ENCODE data around the gene EPHA4.

DNA sequence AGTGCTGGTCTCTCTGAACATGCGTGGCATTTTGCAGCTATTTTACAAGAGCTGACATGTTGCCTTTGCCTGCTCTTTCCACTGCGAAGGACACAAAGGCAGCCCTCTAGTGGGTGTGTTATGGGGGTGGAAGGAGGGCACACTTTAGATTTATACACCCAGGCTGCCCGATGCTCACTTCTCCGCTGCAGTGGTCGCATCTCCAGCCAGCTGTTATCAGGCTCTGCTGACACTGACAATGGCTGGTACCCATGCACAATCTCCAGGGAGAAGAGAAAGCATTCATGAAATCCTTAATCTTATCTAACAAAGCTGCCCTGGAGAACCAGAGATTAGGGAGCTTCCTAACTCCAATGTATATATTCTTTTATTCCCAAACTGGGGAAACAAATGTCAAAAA lies 113.5 kb downstream of the EPHA4 start:
- TF ChIP-seq CEBPB (IDR thresholded peaks at IDR 0.05; ENCODE audit: low read depth, low read length) (no peak), POLR2A (IDR thresholded peaks at IDR 0.05; ENCODE audit: low read depth, low read length) (no peak), FOS (IDR thresholded peaks at IDR 0.05; ENCODE audit: low read depth, low read length) (no peak), MAZ (IDR thresholded peaks at IDR 0.05; ENCODE audit: borderline replicate concordance, low read depth, low read length) (no peak), MAFK (IDR thresholded peaks at IDR 0.05; ENCODE audit: low read depth, low read length) (no peak), BHLHE40 (IDR thresholded peaks at IDR 0.05; ENCODE audit: low read depth, low read length) (no peak), RFX5 (IDR thresholded peaks at IDR 0.05; ENCODE audit: low read depth, low read length) (no peak), SMC3 (IDR thresholded peaks at IDR 0.05; ENCODE audit: low read depth, low read length) (no peak), MXI1 (IDR thresholded peaks at IDR 0.05; ENCODE audit: borderline replicate concordance, low read depth, low read length) (no peak)
- TF ChIP-seq, protein P1, sequence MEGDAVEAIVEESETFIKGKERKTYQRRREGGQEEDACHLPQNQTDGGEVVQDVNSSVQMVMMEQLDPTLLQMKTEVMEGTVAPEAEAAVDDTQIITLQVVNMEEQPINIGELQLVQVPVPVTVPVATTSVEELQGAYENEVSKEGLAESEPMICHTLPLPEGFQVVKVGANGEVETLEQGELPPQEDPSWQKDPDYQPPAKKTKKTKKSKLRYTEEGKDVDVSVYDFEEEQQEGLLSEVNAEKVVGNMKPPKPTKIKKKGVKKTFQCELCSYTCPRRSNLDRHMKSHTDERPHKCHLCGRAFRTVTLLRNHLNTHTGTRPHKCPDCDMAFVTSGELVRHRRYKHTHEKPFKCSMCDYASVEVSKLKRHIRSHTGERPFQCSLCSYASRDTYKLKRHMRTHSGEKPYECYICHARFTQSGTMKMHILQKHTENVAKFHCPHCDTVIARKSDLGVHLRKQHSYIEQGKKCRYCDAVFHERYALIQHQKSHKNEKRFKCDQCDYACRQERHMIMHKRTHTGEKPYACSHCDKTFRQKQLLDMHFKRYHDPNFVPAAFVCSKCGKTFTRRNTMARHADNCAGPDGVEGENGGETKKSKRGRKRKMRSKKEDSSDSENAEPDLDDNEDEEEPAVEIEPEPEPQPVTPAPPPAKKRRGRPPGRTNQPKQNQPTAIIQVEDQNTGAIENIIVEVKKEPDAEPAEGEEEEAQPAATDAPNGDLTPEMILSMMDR (conservative IDR thresholded peaks at IDR 0.05; ENCODE audit: low read depth, low read length): no peak
- TF ChIP-seq, protein P2, sequence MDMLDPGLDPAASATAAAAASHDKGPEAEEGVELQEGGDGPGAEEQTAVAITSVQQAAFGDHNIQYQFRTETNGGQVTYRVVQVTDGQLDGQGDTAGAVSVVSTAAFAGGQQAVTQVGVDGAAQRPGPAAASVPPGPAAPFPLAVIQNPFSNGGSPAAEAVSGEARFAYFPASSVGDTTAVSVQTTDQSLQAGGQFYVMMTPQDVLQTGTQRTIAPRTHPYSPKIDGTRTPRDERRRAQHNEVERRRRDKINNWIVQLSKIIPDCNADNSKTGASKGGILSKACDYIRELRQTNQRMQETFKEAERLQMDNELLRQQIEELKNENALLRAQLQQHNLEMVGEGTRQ (IDR thresholded peaks at IDR 0.05; ENCODE audit: low read depth, low read length): no peak
